Measurements from ENCODE around the gene PDE3B. TPM values are rescaled to one million over a fixed set of nuclear protein-coding genes. Genes with fewer than 3 reads are reported as not detected.

The PDE3B gene
- total RNA-seq, 2 donors from 2014 or later, result 17.4 to 64.6 TPM

- no peak for TF ChIP-seq CTCF (IDR thresholded peaks at IDR 0.05)
- no peak for TF ChIP-seq POLR2A (IDR thresholded peaks at IDR 0.05)
- no peaks in the 10 kb centered on the region for H3K36me3 ChIP-seq (replicated peaks in 1 of 2; ENCODE audit: insufficient read depth in 1 of 2, low read depth in 2 of 2)
- DNase-seq (no peak), ATAC-seq (no peak)
- no peak overlapping the region for H3K27ac ChIP-seq
- H3K4me1 ChIP-seq, result no peaks in the 10 kb centered on the region
- no peaks in the 10 kb centered on the region for H3K27me3 ChIP-seq
- no peaks in the 10 kb centered on the region for H3K9me3 ChIP-seq
- no peak overlapping the region for H3K4me3 ChIP-seq
- intact Hi-C loops (cut with DNase I), result no loop called here
Measured at GRCh38 chr11:14819596-14819995, 176.0 kb downstream of the PDE3B start.

- Histone ChIP-seq H3K27me3 (no peaks in the 10 kb centered on the region), H3K27ac (no peak overlapping the region), H3K4me1 (no peaks in the 10 kb centered on the region), H3K4me3 (no peak overlapping the region), H3K36me3 (replicated peaks in 1 of 2; ENCODE audit: insufficient read depth in 1 of 2, low read depth in 2 of 2) (no peaks in the 10 kb centered on the region), H3K9me3 (no peaks in the 10 kb centered on the region)
- TF ChIP-seq POLR2A (IDR thresholded peaks at IDR 0.05) (no peak), CTCF (IDR thresholded peaks at IDR 0.05) (no peak)
- intact Hi-C loops (cut with DNase I), result no loop called here
- no peak for DNase-seq
- ATAC-seq, result no peak
Measured at GRCh38 chr11:14821031-14821430, 177.4 kb downstream of the PDE3B start.

- Histone ChIP-seq H3K27ac (no peak overlapping the region), H3K27me3 (no peaks in the 10 kb centered on the region), H3K4me3 (no peak overlapping the region), H3K4me1 (no peaks in the 10 kb centered on the region), H3K36me3 (replicated peaks in 1 of 2; ENCODE audit: insufficient read depth in 1 of 2, low read depth in 2 of 2) (no peaks in the 10 kb centered on the region), H3K9me3 (no peaks in the 10 kb centered on the region)
- 78 to 88% methylated on average over 2 of the region's 2 CpGs for WGBS, 2 donors
- ATAC-seq (no peak), DNase-seq (no peak)
- intact Hi-C loops (cut with DNase I), result no loop called here
- TF ChIP-seq POLR2A (IDR thresholded peaks at IDR 0.05), result no peak
- TF ChIP-seq CTCF (IDR thresholded peaks at IDR 0.05), result no peak
Measured at GRCh38 chr11:14826600-14826999, 183.0 kb downstream of the PDE3B start.

- Histone ChIP-seq H3K4me1 (no peaks in the 10 kb centered on the region), H3K4me3 (no peak overlapping the region), H3K27ac (no peak overlapping the region), H3K9me3 (no peaks in the 10 kb centered on the region), H3K27me3 (no peaks in the 10 kb centered on the region), H3K36me3 (replicated peaks in 1 of 2; ENCODE audit: insufficient read depth in 1 of 2, low read depth in 2 of 2) (no peaks in the 10 kb centered on the region)
- intact Hi-C loops (cut with DNase I), result no loop called here
- TF ChIP-seq POLR2A (IDR thresholded peaks at IDR 0.05) (no peak), CTCF (IDR thresholded peaks at IDR 0.05) (no peak)
- DNase-seq (no peak), ATAC-seq (no peak)
Measured at GRCh38 chr11:14835496-14836492, 192.2 kb downstream of the PDE3B start.

GRCh38 chr11:14842002-14842401, 198.4 kb downstream of the PDE3B start:
- intact Hi-C loops (cut with DNase I), result no loop called here
- WGBS, 2 donors, result 92 to 93% methylated on average over 3 of the region's 3 CpGs

More at GRCh38 chr11:14842002-14842401, 198.4 kb downstream of the PDE3B start:
- H3K27ac ChIP-seq, result no peak overlapping the region
- no peak for ATAC-seq
- no peak for TF ChIP-seq POLR2A (IDR thresholded peaks at IDR 0.05)
- no peak for TF ChIP-seq CTCF (IDR thresholded peaks at IDR 0.05)
- H3K27me3 ChIP-seq, result no peaks in the 10 kb centered on the region
- no peak for DNase-seq
- no peak overlapping the region for H3K4me3 ChIP-seq
- no peaks in the 10 kb centered on the region for H3K36me3 ChIP-seq (replicated peaks in 1 of 2; ENCODE audit: insufficient read depth in 1 of 2, low read depth in 2 of 2)
- no peaks in the 10 kb centered on the region for H3K4me1 ChIP-seq
- H3K9me3 ChIP-seq, result no peaks in the 10 kb centered on the region
